NT2/D1 (cell line): ENCODE measurements around the gene MCTS1.
"Not testable (repeated sequence)": the region's sequence is repeated elsewhere in the genome, so short reads cannot be mapped to it uniquely, and the experiment has no call there.

ENCODE experiments used
- DNase-seq: peaks from one replicate; pipeline ENCODE4 v3.0.0-alpha.2; 2011; ENCODE audit warnings: low read depth, low spot score
- H3K27me3 ChIP-seq: 2 replicates; pipeline ENCODE4 v1.6.0; 2011; ENCODE audit warnings: mild to moderate bottlenecking; ENCODE audit not compliant: insufficient read length, insufficient read depth
- H3K36me3 ChIP-seq: 2 replicates; pipeline ENCODE4 v1.6.1; 2011; ENCODE audit warnings: mild to moderate bottlenecking, low read length, mixed read lengths; ENCODE audit not compliant: insufficient read depth, insufficient read length
- H3K4me1 ChIP-seq: 2 replicates; pipeline ENCODE4 v1.5.1; 2011; ENCODE audit not compliant: insufficient read depth, insufficient read length
- H3K4me3 ChIP-seq: 2 replicates; pipeline ENCODE4 v1.5.1; 2011; ENCODE audit warnings: low read depth; ENCODE audit not compliant: insufficient read length
- H3K9ac ChIP-seq: 2 replicates; pipeline ENCODE4 v1.6.0; 2011; ENCODE audit warnings: low read depth; ENCODE audit not compliant: insufficient read length
- H3K9me3 ChIP-seq: 2 replicates; pipeline ENCODE4 v1.5.1; 2011; ENCODE audit warnings: mild to moderate bottlenecking, low read length; ENCODE audit not compliant: insufficient read depth
- SUZ12 ChIP-seq: IDR thresholded peaks from 2 replicates; pipeline ENCODE4 v1.6.1; 2011; ENCODE audit not compliant: insufficient read length, insufficient read depth; ENCODE audit errors: extremely low read depth
- YY1 ChIP-seq: IDR thresholded peaks from 2 replicates; pipeline ENCODE4 v1.6.1; 2011; ENCODE audit not compliant: insufficient read length, insufficient read depth
- ZNF274 ChIP-seq: IDR thresholded peaks from 2 replicates; pipeline ENCODE4 v1.6.1; 2011; ENCODE audit warnings: mild to moderate bottlenecking, low read depth, low read length

MCTS1 gene

DNA sequence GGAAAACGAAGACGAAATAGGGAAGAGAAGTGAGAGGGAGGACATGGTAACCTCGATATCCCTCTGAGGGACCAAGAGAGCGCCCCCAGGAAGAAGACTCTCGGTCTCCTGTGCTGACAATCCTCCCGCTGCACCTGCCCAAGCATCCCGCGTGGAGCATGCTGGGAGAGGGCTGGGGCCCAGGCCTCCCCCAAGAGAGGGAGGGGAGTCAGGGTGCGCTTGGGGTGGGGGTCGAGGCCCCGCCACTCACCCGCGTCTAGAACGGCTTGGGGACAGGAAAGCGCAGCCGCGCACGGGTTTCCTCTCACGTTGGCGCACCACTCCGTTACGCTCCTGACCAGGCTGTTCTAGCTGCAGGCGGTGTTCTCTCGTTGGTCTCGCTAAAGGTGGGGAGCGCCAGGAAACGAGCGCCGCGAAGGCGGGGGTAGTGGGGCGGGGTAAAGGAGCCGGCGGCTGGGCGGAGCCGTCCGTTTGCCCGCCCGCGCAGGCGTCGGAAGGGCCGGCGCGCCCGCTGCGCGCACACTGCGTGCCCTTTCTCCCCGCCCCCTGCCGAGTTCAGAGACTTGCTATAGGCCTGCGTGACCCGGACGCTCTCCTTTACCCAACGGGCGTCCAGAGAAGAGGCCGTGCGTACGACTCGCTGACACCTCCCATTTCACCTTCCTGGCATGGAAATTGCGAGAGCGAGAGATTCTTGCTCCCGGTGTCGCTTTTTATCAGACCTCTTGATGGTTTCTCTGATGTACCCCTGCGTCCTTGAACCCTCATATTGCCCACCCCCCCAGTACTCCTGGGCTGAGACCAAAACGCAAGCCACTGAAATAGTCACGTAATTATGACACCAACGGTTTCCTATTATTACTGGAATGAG is 26.0 kb downstream of the MCTS1 start, which contains the start of gene C1GALT1C1:
TSS of gene C1GALT1C1 (minus strand) at position 388 of the 871 bp plus-strand sequence. CDS start 2,888 bp downstream, outside the sequence.
- Histone ChIP-seq H3K36me3 (no peaks in the 10 kb centered on the region), H3K4me3 (peak within 1 kb of the TSS; percentile 62)
- TF ChIP-seq SUZ12: no peak
- no peak for TF ChIP-seq ZNF274
- no peak for TF ChIP-seq YY1

GRCh38 chrX:120638619-120639018 is 34.7 kb downstream of the MCTS1 start:
- no peaks in the 10 kb centered on the region for H3K4me1 ChIP-seq
- no peaks in the 10 kb centered on the region for H3K36me3 ChIP-seq
- no peak overlapping the region for H3K9ac ChIP-seq
- no peak for TF ChIP-seq ZNF274
- TF ChIP-seq YY1: no peak
- no peak for TF ChIP-seq SUZ12
- no peak for DNase-seq
- no peaks in the 10 kb centered on the region for H3K27me3 ChIP-seq
- no peaks in the 10 kb centered on the region for H3K9me3 ChIP-seq
- H3K4me3 ChIP-seq: no peak overlapping the region

More for the DNA sequence above, 26.0 kb downstream of the MCTS1 start, which contains the start of gene C1GALT1C1:
- H3K9me3 ChIP-seq: no peaks in the 10 kb centered on the region
- H3K4me1 ChIP-seq: no peaks in the 10 kb centered on the region
- DNase-seq: peak; percentile 94
- H3K9ac ChIP-seq: peak within 1 kb of the TSS; percentile 82
- no peaks in the 10 kb centered on the region for H3K27me3 ChIP-seq

GRCh38 chrX:120642871-120643270 is 39.0 kb downstream of the MCTS1 start:
- H3K4me1 ChIP-seq: no peaks in the 10 kb centered on the region
- H3K36me3 ChIP-seq: no peaks in the 10 kb centered on the region
- H3K4me3 ChIP-seq: no peak overlapping the region
- no peak for TF ChIP-seq ZNF274
- no peaks in the 10 kb centered on the region for H3K9me3 ChIP-seq
- no peak for DNase-seq
- H3K27me3 ChIP-seq: no peaks in the 10 kb centered on the region
- no peak overlapping the region for H3K9ac ChIP-seq

DNA sequence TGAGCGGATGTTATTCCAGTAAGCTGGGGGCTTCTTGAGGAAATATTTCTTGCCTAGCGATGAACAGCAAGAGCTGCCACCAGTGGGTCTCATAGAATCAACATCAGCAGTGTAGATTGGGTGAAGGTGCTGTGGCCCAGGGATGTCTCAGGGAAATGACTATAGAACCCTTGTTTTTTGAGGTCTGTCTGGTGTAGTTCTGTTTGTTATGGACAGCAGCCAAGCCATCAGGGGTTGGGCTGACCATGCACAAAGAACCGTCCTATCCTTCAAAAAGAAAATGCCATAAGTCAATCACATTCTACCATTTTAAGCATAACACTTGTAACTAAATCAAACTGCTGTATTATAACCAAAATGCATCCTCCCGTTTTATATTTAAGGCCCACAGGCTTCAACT is 43.2 kb downstream of the MCTS1 start:
- Histone ChIP-seq H3K36me3 (no peaks in the 10 kb centered on the region), H3K4me3 (no peak overlapping the region), H3K9ac (no peak overlapping the region), H3K4me1 (no peaks in the 10 kb centered on the region), H3K27me3 (no peaks in the 10 kb centered on the region), H3K9me3 (no peaks in the 10 kb centered on the region)
- no peak for DNase-seq
- no peak for TF ChIP-seq ZNF274
- no peak for TF ChIP-seq YY1
- no peak for TF ChIP-seq SUZ12

GRCh38 chrX:120652256-120652655 is 48.4 kb downstream of the MCTS1 start:
- H3K4me3 ChIP-seq, H3K4me1 ChIP-seq, H3K36me3 ChIP-seq, H3K9me3 ChIP-seq, H3K9ac ChIP-seq, DNase-seq, H3K27me3 ChIP-seq: not testable (repeated sequence)

GRCh38 chrX:120653000-120653399 is 49.1 kb downstream of the MCTS1 start:
- H3K36me3 ChIP-seq: no peaks in the 10 kb centered on the region
- H3K4me3 ChIP-seq: no peak overlapping the region
- H3K9ac ChIP-seq: no peak overlapping the region
- DNase-seq: no peak
- H3K4me1 ChIP-seq: no peaks in the 10 kb centered on the region
- no peaks in the 10 kb centered on the region for H3K27me3 ChIP-seq
- TF ChIP-seq ZNF274: no peak
- no peak for TF ChIP-seq YY1
- no peak for TF ChIP-seq SUZ12
- no peaks in the 10 kb centered on the region for H3K9me3 ChIP-seq

DNA sequence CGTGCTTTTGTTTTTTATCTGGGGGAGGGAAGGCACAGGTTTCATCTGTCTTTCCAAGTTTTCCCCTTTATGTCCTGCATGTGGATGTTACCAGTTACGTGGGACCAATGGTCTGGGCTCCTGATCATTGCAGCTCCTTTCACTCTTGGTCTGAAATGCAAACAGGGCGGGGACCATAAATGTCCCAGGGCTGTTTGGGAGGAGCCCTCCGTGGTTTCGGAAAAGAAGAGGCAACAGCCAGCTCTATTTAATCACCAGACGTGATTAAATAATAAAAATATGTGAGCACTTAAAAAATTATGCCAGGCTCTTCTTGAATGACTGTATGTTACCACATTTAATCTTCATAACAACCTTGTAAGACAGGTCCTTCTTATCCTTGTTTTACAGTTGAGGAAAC is 56.7 kb downstream of the MCTS1 start:
- no peak overlapping the region for H3K4me3 ChIP-seq
- no peak overlapping the region for H3K9ac ChIP-seq
- H3K27me3 ChIP-seq: no peaks in the 10 kb centered on the region
- TF ChIP-seq SUZ12 (no peak), ZNF274 (no peak), YY1 (no peak)
- no peaks in the 10 kb centered on the region for H3K4me1 ChIP-seq
- H3K36me3 ChIP-seq: no peaks in the 10 kb centered on the region
- no peak for DNase-seq
- H3K9me3 ChIP-seq: no peaks in the 10 kb centered on the region
